ENCODE measurements around the gene RREB1.

The RREB1 gene

DNA sequence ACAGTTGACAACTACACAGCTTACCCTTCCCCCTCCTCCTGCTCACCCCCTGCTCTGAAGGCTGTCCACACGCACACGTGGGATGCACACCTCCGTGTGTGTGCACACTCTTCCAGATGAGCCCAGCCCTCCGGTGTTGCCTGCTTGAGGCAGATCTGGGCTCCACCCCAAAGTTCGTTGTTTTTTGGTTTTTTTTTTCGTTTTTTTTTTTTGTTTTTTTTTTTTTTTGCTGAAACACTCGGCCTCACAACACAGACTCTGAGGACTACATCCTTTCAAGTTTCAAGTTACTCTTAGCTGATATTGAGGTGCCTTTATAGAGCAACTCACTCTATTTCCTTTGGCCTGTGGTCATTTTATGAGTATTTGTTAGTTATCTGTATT lies 88.2 kb downstream of the RREB1 start:
- no peak for DNase-seq

DNA sequence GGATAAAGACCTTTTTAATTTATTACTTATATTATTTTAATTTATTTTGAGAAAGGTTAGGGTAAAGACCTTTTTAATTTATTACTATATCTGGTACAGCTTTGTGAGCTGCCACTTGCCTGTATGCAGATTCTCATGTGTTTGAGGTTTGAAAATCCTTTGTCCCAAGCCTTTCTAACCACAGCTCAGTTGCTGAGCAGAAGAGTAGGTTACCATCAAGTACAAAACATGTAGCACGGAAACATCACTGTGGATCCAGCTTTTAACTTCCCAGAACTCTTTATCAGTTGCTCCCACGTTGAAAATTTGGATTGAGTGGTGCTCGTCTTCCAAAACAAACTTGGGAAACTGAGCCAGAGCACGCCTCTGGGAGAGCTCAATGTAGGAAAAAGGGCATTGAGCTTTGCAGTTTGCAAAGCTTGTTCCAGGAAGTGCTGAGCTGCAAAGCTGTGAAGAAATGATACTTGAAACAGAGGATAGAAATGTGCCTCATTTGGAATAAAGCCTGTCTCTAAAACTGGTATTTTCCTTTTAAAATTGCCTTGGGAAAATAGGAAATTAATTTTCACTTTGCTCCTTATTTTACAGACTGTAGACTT lies 89.0 kb downstream of the RREB1 start:
- DNase-seq: no peak

DNA sequence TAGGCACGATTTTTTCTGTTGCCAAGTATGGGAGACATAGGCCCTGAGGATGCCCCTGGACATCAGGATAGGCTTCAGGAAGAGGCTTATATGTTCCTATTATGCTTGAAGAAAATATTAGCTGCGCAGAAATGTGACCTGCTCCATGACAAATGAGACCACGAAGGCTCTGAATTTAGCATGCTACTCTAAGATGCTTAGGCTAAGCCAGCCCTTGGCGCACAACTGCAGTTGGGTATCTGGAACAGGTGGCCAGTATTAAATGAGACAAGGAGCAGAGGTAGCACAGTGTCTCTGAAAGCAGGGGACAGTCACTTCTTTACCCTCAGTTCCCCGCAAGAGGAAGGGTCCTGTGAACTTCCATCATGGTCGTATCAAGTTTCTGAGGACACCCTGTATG lies 90.0 kb downstream of the RREB1 start:
- DNase-seq: no peak

DNA sequence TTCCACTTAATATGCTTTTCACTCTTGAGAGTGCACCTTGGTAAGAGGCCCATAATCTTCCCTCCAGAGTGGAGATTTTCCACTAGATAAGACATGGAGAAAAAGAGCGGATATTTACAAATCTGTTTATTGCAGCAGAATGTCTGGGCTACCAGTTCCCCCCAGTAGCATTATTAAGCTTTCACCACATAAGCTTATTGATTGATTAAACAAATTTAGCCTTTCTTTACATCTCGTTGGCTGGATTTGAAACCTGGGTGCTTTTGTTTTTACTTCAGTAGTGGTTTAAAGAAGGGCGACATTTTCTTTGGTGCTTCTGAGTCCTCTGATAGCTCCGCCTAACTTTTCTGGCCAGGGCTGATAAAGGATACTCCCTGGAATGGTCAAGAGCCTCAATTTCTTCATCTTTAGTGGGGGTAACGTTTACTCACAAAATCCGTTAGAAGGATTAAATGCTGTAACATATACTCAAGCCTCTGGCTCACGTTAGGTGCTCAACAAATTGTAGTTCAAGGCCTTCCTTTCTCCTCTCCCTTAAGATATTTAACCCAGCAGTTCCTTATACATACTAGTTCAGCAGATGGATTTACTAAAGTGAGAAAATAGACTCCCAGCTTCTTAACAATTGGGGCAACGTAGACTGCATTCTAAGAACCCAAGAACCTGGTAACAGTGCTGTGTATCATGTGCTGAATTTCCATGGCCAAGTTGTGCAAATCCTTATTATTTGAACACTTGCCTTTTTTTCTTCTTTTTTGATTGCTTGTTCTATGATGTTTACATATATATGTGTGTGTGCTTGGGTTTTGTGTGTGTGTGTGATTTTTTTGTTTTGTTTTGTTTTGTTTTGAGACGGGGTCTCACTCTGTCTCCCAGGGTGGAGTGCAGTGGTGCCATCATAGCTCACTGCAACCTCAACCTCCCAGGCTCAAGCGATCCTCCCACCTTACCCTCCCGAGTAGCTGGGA lies 91.4 kb downstream of the RREB1 start:
- no peak for DNase-seq

DNA sequence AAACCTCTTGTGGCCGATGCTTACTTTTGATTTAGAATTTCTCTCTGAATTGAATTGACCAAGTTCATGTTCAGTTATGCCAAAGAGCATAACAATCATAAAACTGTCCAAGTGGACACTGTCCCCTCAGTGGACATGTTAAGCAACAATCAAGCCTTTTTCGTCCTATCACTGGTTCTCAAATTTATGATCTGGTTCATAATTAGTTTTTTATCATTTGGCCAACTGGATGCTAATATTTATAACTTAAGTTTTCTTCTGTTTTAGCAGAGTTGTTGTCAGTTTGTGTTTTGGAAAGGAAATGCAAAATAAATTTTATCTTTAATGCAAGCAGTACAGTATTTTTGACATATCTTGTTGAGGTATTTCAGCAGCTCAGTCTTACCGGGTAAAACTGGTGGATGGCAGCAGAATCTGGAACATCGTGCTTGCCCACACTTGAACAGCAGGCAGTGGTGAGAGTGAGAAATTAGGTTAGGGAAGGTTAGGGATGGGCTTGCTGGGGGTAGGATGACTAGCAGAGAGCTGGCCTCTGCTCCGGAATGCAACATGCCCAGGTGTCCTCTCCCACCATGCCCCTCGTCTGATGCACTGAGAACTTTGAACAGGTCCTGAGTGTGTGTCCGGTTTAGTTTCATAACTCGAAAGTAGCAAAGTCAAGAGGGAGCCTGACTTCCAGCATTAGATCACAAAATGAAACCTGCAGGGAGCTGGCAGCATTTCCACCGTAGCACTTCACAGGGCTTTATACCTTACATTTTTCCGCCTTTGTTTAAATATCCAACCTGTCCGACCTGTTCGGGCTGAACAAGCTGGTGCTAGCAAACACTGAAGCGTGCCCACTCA lies 93.1 kb downstream of the RREB1 start:
- no peak for DNase-seq

DNA sequence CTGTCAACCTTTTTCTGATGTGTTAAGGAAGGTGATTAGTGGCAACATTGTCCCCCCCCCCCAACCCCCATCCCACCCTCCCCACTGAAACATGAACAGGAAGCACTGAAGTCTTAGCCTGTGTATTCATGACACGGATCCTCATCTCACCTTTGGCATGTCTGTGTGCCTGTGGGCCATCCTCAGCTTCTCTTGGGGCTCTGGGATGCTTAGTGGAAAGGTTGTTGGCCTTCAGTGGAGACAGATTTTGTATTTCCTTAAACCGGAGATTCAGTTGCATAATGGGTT lies 93.6 kb downstream of the RREB1 start:
- no peak for DNase-seq

DNA sequence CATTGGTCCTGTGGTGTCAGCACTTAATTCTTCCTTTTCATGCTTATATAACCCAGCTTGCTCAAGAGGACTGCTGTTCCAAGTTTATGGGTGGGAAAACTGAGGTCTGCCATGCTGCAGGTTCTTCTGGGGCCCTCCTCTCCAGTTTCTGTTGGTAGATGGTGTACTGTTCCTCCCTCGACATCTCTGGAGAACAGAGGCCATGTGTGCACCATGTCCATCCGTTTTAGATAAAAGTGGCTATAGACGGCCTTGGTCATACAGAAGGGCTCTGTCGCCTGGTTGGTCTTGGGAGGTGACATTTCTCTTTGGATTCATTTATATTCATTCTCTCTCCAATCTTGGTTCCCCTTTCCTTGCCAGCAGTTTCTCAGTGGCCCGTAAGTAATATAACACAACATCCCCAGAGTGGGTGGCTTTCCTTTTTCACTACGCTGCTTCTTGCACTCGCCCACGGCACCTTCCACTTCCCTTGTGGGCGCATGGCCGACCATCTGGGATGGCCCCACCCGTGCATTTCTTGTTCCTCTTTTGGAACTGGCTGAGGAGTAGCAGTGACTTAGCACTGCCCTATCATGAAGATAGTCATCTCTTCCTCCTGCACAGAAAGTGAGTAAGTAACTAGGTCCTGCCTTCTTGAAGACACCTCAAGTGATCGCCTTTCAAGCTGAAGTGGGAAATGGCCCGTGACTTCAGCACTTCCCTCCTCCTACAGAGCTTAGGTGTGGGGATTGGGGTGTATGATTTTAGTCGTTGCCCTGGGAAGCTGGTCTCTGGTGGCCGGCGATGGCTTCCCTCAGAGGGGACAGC lies 94.2 kb downstream of the RREB1 start:
- DNase-seq: no peak

DNA sequence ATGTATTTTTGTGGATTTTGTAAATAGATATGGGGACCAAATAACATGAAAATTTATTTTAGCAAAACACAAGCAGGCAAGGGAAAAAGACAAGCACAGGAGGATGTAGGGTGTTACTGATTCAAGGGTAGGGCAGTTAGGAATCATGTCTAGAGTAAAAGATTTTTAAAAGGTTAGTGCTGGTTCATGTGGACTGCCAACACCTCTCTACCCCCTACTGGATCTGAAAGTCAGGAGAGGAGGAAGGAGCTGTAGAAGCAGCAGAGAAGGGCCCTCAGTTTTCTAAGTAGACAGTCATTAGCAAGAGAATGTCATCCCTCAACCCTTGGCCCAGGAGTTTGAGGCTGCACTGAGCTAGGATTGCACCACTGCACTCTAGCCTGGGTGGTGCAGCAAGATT lies 95.2 kb downstream of the RREB1 start:
- DNase-seq: no peak

DNA sequence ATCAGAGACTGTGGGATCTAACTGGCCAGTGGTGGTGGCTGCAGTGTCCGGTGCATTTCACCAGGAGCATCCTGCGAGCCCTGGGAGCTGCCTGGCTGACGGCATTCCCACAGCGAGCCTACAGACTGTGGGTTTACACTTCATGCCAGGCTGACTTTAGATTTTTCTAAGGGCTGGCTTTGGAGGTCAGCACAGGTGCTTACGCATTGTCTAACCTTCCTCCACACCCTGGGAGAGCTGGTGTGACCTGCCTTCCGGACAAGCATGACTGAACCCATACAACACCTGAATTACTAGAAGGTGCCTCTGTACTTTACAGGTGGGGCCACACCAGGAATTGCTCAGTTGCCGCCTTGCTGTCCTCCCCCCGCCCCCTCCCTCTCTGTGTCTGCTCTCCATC lies 96.2 kb downstream of the RREB1 start:
- DNase-seq: no peak

DNA sequence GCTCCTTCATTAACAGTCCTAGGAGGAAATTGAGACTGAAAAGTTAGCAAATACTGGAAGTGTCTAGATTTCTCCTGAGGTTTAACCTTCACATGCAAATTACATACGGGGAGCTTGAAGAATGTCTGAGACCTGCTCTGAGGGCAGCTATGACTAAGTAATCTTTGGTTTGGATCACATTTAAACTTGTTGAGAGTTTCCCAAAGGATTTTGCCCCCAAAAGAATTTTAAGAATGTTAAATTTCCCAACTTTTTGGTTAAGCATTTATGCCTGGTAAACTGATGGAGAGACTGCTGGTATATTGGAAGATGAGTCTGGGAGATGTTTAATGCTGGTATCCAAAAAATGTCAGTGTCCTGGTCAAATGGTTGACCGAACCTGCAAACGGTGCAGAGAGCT lies 97.0 kb downstream of the RREB1 start:
- DNase-seq: no peak

DNA sequence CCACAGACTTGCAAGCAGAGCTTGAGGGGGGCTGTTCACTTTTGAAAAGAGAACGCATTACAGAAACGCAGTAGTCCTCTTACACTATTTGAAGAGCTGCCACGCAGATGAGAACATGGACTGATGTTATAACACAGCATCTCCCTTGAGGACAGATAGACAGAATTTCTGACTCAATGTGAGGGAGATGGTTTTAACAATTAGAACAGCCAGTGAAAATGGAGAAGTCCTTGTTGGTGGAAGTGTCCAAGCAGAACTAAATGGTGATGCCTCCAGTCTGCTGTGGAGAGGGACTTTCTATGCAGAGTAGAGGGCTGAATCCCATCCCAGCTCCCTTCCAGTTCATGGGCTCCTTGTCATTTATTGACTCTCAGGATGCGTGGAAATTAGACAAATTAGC lies 100.0 kb downstream of the RREB1 start:
- no peak for DNase-seq

DNA sequence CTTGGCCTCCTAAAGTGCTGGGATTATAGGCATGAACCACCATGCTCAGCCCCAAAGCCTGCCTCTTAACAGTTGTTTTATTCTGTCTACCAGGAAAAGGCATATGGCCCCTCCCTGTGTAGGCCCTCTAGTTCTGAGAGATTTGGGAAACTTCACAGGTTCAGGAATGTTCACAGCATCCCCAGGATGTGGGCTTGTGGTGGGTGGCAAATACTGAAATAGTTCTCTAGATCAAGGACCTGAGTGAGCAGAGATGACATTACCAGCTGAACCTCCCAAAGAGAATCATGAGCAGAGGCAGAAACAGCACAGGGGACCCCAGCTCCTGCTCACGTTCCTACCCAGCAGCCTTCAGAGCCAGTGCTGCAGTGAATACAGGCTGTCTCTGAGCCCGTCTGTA lies 105.7 kb downstream of the RREB1 start:
- DNase-seq: no peak

DNA sequence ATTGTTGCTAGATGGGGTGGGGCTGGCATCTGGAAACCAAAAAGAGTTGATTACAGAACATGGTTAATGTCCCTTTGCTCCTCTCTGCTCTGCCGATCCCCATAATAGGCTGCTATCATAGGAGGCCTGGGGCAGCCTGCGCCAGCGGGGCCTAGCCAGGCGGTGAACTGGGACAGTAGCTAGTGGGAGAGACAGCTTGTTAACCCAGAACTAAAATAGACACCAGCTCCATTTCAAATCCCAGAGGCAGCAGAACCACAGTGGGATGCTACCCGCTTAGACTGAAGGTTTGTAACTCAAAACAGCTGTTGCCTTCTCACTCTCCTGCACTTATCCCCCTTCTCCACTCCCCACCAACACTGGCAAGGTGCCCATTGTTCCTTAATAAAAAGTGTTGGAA lies 106.7 kb downstream of the RREB1 start:
- no peak for DNase-seq

DNA sequence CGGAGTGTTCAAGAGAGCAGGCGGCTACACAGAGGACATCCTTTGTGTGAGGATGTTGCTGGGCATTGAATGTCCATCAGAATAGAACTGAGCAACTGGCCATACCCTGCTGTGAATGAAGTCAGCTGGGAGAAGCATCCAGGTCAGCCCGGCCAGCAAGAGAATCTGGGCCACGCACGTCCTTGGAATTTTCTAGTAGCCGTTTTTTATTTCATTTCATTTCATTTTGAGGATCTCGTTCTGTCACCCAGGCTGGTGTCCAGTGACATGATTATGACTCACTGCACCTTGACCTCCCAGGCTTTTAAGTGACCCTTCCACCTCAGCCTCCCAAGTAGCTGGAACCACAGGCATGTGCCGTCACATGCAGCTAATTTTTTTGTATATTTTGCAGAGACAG lies 107.4 kb downstream of the RREB1 start:
- DNase-seq: no peak

DNA sequence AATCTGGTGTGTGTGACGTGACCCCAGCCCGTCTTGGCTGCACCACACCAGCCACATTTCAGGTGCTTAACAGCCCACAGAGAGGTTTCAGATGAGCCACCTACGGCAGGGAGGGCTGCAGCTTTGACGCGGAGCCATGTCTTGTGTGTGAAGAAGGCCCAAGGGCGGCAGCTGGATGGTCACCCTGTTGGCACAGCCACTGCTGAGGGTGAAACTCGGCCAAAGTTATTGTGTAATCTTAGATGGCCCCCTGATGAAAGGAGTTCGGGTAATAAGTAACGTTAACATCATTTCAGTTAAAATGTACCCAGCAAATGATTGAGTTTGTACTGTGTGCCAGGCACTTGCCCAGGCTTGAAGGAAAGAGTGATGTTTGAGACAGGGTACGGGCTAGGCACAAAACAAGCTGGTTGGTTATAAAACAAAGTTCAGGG lies 108.1 kb downstream of the RREB1 start:
- DNase-seq: no peak

DNA sequence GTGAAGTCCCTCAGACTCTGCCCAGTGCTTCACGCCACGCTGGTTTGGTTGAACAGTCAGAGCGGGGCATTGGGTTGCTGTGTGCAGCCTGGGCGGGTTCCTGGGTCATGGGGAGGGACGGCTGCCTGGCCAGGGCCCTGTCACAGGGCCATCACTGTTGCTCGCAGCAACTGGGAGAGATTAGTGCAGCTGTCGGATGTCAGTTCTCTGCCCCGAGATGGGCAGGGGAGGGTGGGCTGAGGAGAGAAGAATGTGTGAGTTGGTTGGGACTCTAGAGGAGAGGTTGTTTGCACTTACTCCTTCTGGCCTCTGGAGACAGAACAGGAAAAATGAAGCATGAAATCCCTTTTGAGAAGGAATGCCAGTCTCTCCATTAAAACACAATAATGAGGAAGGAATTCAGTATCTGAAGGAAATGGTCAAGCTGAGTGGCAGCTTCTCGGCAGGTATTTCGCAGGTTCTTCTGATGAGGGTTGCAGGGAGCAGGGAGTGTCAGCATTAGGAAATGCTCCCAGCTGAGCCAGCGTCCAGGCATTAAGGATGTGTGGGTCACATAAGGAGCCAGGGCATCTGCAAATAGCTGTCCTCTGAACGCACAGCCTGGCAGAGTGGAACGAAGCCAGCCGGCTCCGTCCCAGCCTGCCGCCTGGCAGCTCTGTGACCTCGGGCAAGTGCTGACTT lies 109.3 kb downstream of the RREB1 start:
- DNase-seq: no peak

DNA sequence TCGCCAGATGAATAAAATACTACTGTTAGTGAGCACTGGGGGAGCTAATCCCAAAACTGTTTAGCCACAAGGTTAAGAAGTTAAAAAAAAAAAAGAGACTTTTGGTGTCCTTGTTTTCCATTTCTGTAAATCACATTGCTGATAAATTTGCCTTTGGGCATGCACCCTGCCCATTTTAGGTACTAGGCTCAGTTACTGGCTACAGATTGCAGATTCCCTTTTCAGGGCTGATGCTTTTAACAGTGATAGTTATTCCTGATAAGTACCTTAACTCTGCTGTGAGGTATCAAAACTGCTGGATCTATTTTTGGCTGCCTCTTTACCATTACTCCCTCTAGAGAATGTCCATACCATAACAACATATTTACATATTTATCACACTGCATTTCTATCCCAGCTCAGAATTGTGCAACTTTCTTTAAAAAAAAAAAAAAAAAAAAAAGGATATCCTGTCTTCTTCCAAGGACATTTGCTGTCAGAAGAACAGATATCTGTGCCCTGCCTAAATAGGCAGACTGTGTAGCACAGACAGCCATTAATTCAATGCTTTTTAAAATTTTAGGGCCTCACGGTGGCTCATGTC lies 110.7 kb downstream of the RREB1 start:
- no peak for DNase-seq

DNA sequence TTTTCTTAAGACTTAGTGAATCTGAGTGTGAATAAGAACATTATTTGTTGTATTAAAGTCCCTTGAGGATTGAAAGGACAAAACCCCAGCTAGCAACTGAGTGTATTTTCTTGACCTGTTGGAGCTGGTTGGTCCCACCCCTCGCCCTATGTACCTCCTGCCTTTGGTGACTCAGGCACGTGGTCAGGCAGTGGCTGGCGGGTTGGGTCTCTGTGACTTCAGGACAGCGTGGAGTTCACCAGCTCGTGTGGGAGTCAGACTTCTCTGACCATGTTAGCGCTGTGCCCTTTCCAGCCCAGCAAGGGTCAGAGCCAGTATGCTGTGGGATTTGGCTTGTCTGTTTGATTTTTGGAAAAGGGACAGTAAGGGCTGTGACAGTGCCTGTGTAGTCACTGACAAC lies 111.5 kb downstream of the RREB1 start:
- no peak for DNase-seq

DNA sequence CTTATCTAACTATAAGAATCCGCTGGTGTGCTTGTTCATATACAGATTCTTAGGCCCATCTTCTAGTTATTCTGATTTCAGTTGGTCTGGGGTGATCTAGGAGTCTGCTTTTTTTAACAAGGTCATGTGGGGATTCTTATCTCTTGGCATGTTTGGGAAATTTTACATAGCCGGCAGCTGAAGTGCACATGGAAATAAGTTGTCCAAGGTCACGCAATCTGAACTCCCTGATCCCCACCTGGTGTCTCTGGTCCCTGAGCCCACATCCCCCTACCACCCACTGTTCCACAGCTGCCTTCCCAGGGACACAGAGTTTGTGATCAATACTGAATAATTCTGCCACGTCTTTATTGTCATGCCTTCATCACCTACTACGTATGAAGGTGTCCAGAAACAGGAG lies 114.4 kb downstream of the RREB1 start:
- no peak for DNase-seq

DNA sequence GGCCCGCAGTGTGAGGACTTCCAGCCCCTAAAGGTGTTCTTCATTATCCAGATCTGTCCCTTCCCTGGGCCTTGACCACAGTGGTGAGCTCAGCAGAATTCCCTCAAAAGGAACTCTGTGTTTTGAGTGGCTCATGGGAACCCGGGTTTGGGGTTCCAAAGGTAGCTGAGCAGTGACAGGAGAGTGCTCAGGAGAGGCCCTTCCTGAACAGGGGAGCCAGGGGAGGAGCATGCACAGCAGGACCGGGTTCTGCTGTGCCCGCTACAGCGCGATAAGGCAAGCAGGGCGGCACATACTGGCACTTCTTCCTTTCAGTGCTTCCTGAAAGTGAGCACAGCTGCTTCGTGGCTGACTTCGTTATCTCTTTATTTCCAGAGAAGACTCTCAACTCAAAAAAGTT lies 117.0 kb downstream of the RREB1 start:
- DNase-seq: no peak

DNA sequence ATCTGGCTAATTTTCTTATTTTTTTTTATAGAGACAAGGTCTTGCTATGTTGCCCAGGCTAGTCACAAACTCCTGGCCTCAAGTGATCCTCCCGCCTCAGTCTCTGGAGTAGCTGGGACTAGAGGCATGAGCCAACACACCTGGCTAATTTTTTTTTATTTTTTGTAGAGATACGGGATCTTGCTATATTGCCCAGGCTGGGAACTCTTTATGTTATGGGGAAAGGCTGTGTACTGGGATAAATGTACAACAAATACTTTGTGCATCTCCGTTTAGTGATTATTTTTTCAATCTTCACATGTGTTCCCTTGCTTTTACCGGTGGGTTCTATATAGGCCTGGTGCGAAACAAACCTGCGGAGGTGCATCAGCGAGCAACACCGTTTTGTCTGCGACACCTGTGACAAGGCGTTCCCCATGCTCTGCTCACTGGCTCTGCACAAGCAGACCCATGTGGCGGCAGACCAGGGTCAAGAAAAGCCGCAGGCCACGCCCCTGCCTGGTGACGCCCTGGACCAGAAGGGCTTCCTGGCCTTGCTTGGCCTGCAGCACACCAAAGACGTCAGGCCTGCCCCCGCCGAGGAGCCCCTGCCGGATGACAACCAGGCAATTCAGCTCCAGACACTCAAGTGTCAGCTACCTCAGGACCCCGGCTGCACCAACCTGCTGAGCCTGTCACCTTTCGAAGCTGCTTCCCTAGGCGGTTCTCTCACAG lies 121.1 kb downstream of the RREB1 start:
- no peak for DNase-seq

All from activated gamma-delta T cell treated with Interleukin-2 at 50 U/mL for 16 hours (primary cell).